Heart right ventricle (tissue), 16 donors: ENCODE measurements around the gene CRIP2. TPM values are rescaled to one million over a fixed set of nuclear protein-coding genes. Genes with fewer than 3 reads are reported as not detected.
A peak's percentile ranks its signal among the peaks of the same experiment; 100 is the strongest.

Source experiments
- ATAC-seq, 8 donors: fragments of 200-7000 bp; cut with Tn5 transposase; one replicate each; pipeline ENCODE4 v1.9.1; 2020; ENCODE audit warnings: mild to moderate bottlenecking in 8 of 8, moderate library complexity in 8 of 8, moderate number of reproducible peaks in 1 of 8
- DNase-seq, 2 donors: peaks; one replicate each; pipeline ENCODE4 v3.0.0-alpha.2; 2020
- H3K27ac ChIP-seq, 10 donors: fragments of 200-600 bp; sonication (generic) in 2 of 10; one replicate each; pipeline versions ENCODE4 v1.5.0 to v1.8.0; 2020 to 2022; ENCODE audit warnings: mild to moderate bottlenecking in 3 of 10
- H3K27me3 ChIP-seq, 7 donors: fragments of 200-600 bp; one replicate each; pipeline ENCODE4 v1.8.0; 2021 to 2022; ENCODE audit warnings: mild to moderate bottlenecking in 2 of 7
- H3K36me3 ChIP-seq, 9 donors: fragments of 200-600 bp; sonication (generic) in 1 of 9; one replicate each; pipeline versions ENCODE4 v1.5.0 to v1.8.0; 2020 to 2022; ENCODE audit warnings: mild to moderate bottlenecking in 2 of 9
- H3K4me1 ChIP-seq, 9 donors: fragments of 200-600 bp; sonication (generic) in 1 of 9; one replicate each; pipeline versions ENCODE4 v1.5.0 to v1.8.0; 2020 to 2022; ENCODE audit warnings: mild to moderate bottlenecking in 4 of 9
- H3K4me3 ChIP-seq, 10 donors: fragments of 200-600 bp; sonication (generic) in 2 of 10; one replicate each; pipeline versions ENCODE4 v1.5.0 to v1.8.0; 2020 to 2022; ENCODE audit warnings: mild to moderate bottlenecking in 7 of 10, moderate library complexity in 2 of 10
- H3K9me3 ChIP-seq, 11 donors: fragments of 200-600 bp in 10 of 11; sonication (generic) in 2 of 11; one replicate each; pipeline versions ENCODE4 v1.5.0 to v1.8.0; 2013 to 2022; ENCODE audit warnings: mild to moderate bottlenecking in 2 of 11, control low read depth in 1 of 11, moderate library complexity in 1 of 11
- CTCF ChIP-seq, 9 donors: fragments of 200-600 bp; sonication (generic) in 2 of 9; IDR thresholded peaks; one replicate each; pipeline versions ENCODE4 v1.5.0 to v1.8.0; 2021 to 2022; ENCODE audit warnings: antibody characterized with exemption in 9 of 9, mild to moderate bottlenecking in 5 of 9, moderate library complexity in 1 of 9
- WGBS, 2 donors: extraction: QIAGEN DNeasy Blood & Tissue Kit; methylation state at CpG; one replicate each; pipeline ENCODE4 v1.1.7; 2013; ENCODE audit warnings: inconsistent platforms in 1 of 2; 5-methylcytosine and 5-hydroxymethylcytosine counted together
- intact Hi-C, 10 donors: fragments of 100-400 bp; cut with DNase I; formaldehyde crosslinking; loops; one replicate each; pipeline versions ENCODE4 v1.11.1 to v1.14.2; 2022
- polyA plus RNA-seq, 2 donors: library from polyadenylated mRNA; stranded (reverse); fragments of 200-250 nt; gene quantifications; one replicate each; pipeline ENCODE4 v1.2.3, GENCODE V29; 2013
- total RNA-seq, 10 donors: library from RNA; stranded (reverse); fragmentation: NEBNext Ultra II Directional in 3 of 10; extraction: Animal tissue kit (Norgen Biotek cat#: 25700) in 3 of 10; gene quantifications; one replicate each; pipeline versions ENCODE4 v1.2.1 to v1.2.4, GENCODE V29; 2021 to 2023
- donor health status: Arrhythmogenic right ventricular cardiomyopathy.
- donor health status: ischemic (EF 13 %, LVEDD 7.1; RV severe dilation, severe dysfunction).
- donor health status: healthy with polysubstance abuse.
- donor health status: DM: no; HTN: yes; CAD: no.
- donor health status: DM: no; HTN: no; CAD: no.
- donor health status: ischemic (EF 25% LVEDD 6.9; RV normal size, moderate dysfunction).
- donor health status: ischemic (EF 25% LVEDD 5.7; RV mildly dilated, moderate dysfunction).
- donor health status: healthy.
- donor health status: DM: yes; HTN: yes; CAD: no.
- donor health status: Ischemic cardiomyopathy.
- donor health status: ischemic (EF 35%, LVEDD 5.7; RV mildly dilated, moderate dysfunction).
- donor health status: nonischemic (EF 11% LVEDD 7.7; RV severe dilation, severe dysfunction).
- donor health status: DM: yes; HTN: yes; CAD: no.
- donor health status: PGD.
- donor health status: ischemic (EF 29% LVEDD 5.4; RV normal size, mild dysfunction).
- donor health status: nonischemic (EF 23%, LVEDD 6.1; RV moderate dilation, normal function).

The CRIP2 gene
- total and polyA plus RNA-seq, 12 donors, result 731 to 1,223 (median 927) TPM

- 94% methylated on average over 31 to 32 of the region's 32 CpGs for WGBS, 2 donors
- H3K4me3 ChIP-seq, result no peak overlapping the region
- TF ChIP-seq CTCF (IDR thresholded peaks at IDR 0.05), result no peak
- no peak for ATAC-seq
- H3K36me3 ChIP-seq, result peaks cover 0 to 16% (median 0%) of the 10 kb centered on the region in 9 donors
- H3K27me3 ChIP-seq, result no peaks in the 10 kb centered on the region
- peaks cover 3 to 22% (median 10%) of the 10 kb centered on the region in 9 donors for H3K4me1 ChIP-seq
- H3K9me3 ChIP-seq, result no peaks in the 10 kb centered on the region
- H3K27ac ChIP-seq, result no peak overlapping the region
- peak in 1 of 2 donors; percentile 9 for DNase-seq
- intact Hi-C loops, result no loop called here
These were observed 22.4 kb downstream of the CRIP2 start for GRCh38 chr14:105496831-105497591.

- H3K4me1 ChIP-seq, result peaks cover 0 to 15% (median 6%) of the 10 kb centered on the region in 9 donors
- TF ChIP-seq CTCF (IDR thresholded peaks at IDR 0.05), result no peak
- peak in 1 of 2 donors; percentile 18 for DNase-seq
- peaks cover 0 to 11% (median 0%) of the 10 kb centered on the region in 9 donors for H3K36me3 ChIP-seq
- no peak for ATAC-seq
- intact Hi-C loops, result no loop called here
- H3K9me3 ChIP-seq, result no peaks in the 10 kb centered on the region
- H3K27me3 ChIP-seq, result no peaks in the 10 kb centered on the region
- H3K4me3 ChIP-seq, result no peak overlapping the region
- 93 to 94% methylated on average over 31 of the region's 31 CpGs for WGBS, 2 donors
- H3K27ac ChIP-seq, result no peak overlapping the region
These were observed 23.2 kb downstream of the CRIP2 start for GRCh38 chr14:105497671-105498429.

DNA sequence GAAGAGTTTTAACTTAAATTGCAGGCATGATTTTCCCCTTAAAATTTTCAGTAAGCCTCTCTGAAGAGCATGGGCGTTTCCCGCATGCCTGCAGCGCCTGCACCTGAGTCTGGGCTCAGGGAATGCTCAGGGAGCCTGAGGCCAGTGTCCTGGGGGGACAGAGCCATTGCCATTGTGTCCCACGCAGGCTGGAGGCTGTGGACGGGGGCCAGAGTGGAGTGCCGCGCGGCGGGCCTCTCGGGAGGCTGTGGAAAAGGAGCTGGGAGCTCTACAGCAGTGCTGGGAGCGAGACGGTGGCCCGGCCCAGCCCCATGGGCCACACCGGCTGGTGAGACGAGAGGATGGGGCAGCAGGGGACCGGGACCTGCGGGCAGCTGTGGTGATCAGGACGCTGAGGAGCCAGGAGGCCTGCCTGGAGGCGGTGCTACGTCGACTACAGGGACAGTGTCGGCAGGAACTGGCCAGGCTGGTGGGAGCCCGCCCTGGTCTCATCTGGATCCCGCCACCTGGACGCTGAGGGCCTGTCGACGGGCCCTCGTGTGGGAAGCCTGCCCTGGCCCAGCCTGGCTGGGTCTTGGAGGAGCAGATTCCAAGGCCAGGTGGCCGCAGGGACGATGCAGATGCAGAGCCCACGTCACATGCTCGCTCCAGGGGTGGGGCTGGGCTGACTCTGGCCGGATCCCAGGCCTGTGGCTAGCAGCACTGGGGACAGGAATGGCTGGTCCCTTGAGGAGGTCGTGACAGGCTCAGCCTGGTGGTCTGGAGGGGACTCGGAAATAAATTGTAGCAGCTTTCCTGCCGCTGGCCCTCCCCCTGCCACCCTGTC is 24.0 kb downstream of the CRIP2 start:
- WGBS, 2 donors, result 83 to 87% methylated on average over 36 of the region's 36 CpGs
- Histone ChIP-seq H3K9me3 (no peaks in the 10 kb centered on the region), H3K27me3 (no peaks in the 10 kb centered on the region), H3K36me3 (peaks cover 0 to 11% (median 0%) of the 10 kb centered on the region in 9 donors), H3K4me3 (no peak overlapping the region), H3K4me1 (peaks cover 0 to 15% (median 6%) of the 10 kb centered on the region in 9 donors), H3K27ac (no peak overlapping the region)
- DNase-seq (peak in 1 of 2 donors; percentile 11), ATAC-seq (no peak)
- intact Hi-C loops, result no loop called here
- no peak for TF ChIP-seq CTCF (IDR thresholded peaks at IDR 0.05)
